ENCODE results near the gene TRIP6. TPM values are rescaled to one million over a fixed set of nuclear protein-coding genes. Genes with fewer than 3 reads are reported as not detected.

The TRIP6 gene
- total RNA-seq, 1 experiment from 2014 or later: 3.2 TPM

- CTCF ChIA-PET: no interaction called here
- ATAC-seq: no peak
- no peak for DNase-seq (ENCODE audit: low read depth, low spot score)
- no peaks in the 10 kb centered on the region for H3K9me3 ChIP-seq (ENCODE audit: control insufficient read depth, insufficient read depth, low read depth, low read length)
- intact Hi-C loops (cut with micrococcal nuclease; ENCODE audit: unreplicated experiment): no loop called here
- TF ChIP-seq, protein P1, sequence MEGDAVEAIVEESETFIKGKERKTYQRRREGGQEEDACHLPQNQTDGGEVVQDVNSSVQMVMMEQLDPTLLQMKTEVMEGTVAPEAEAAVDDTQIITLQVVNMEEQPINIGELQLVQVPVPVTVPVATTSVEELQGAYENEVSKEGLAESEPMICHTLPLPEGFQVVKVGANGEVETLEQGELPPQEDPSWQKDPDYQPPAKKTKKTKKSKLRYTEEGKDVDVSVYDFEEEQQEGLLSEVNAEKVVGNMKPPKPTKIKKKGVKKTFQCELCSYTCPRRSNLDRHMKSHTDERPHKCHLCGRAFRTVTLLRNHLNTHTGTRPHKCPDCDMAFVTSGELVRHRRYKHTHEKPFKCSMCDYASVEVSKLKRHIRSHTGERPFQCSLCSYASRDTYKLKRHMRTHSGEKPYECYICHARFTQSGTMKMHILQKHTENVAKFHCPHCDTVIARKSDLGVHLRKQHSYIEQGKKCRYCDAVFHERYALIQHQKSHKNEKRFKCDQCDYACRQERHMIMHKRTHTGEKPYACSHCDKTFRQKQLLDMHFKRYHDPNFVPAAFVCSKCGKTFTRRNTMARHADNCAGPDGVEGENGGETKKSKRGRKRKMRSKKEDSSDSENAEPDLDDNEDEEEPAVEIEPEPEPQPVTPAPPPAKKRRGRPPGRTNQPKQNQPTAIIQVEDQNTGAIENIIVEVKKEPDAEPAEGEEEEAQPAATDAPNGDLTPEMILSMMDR (IDR thresholded peaks at IDR 0.05): no peak
- no peak for TF ChIP-seq POLR2AphosphoS5 (IDR thresholded peaks at IDR 0.05; ENCODE audit: low read depth, low read length)
- BruUV-seq (replicated peaks): no TSS peak
- H3K27me3 ChIP-seq (ENCODE audit: control insufficient read depth, insufficient read depth, low read length): no peaks in the 10 kb centered on the region
- peaks cover 8% of the 10 kb centered on the region for H3K36me3 ChIP-seq (ENCODE audit: control insufficient read depth, insufficient read depth, low read length)
- POLR2A ChIA-PET: interaction anchor here (0.6 kb wide), 1 partner anchor 10 kb away, joined by 20 read pairs; no protein-coding TSS in a partner anchor
- H3K27ac ChIP-seq (ENCODE audit: low read length): no peak overlapping the region
- in situ Hi-C loops (cut with HindIII; ENCODE audit: low pct_unique_long_range_greater_than_20kb, low sequenced_read_pairs): no loop called here
- H3K4me1 ChIP-seq (ENCODE audit: control insufficient read depth, insufficient read depth, low read length): peaks cover 8% of the 10 kb centered on the region
- no peak overlapping the region for H3K4me3 ChIP-seq (ENCODE audit: low read depth in 2 of 2, low read length in 2 of 2)
Observed at GRCh38 chr7:100879685-100880261, 12.6 kb downstream of the TRIP6 start.

- H3K4me1 ChIP-seq (ENCODE audit: control insufficient read depth, insufficient read depth, low read length): peaks cover 8% of the 10 kb centered on the region
- peaks cover 10% of the 10 kb centered on the region for H3K36me3 ChIP-seq (ENCODE audit: control insufficient read depth, insufficient read depth, low read length)
- in situ Hi-C loops (cut with HindIII; ENCODE audit: low pct_unique_long_range_greater_than_20kb, low sequenced_read_pairs): no loop called here
- ChIA-PET POLR2A (interaction anchor here (0.6 kb wide), 1 partner anchor 11 kb away, joined by 20 read pairs; no protein-coding TSS in a partner anchor), CTCF (no interaction called here)
- H3K9me3 ChIP-seq (ENCODE audit: control insufficient read depth, insufficient read depth, low read depth, low read length): no peaks in the 10 kb centered on the region
- no peak overlapping the region for H3K27ac ChIP-seq (ENCODE audit: low read length)
- no peak overlapping the region for H3K4me3 ChIP-seq (ENCODE audit: low read depth in 2 of 2, low read length in 2 of 2)
- BruUV-seq (replicated peaks): no TSS peak
- DNase-seq (ENCODE audit: low read depth, low spot score) (no peak), ATAC-seq (no peak)
- intact Hi-C loops (cut with micrococcal nuclease; ENCODE audit: unreplicated experiment): no loop called here
- TF ChIP-seq REST (IDR thresholded peaks at IDR 0.05; ENCODE audit: insufficient read depth in 1 of 2, low read depth in 2 of 2, low read length in 1 of 2) (no peak), TCF7L2 (IDR thresholded peaks at IDR 0.05; ENCODE audit: low read depth, low read length) (no peak), POLR2AphosphoS5 (IDR thresholded peaks at IDR 0.05; ENCODE audit: low read depth, low read length) (no peak), SIN3A (IDR thresholded peaks at IDR 0.05; ENCODE audit: borderline replicate concordance, insufficient read depth, low read depth, low read length) (no peak)
- TF ChIP-seq, protein P1 (IDR thresholded peaks at IDR 0.05): no peak
- H3K27me3 ChIP-seq (ENCODE audit: control insufficient read depth, insufficient read depth, low read length): no peaks in the 10 kb centered on the region
Observed at GRCh38 chr7:100880645-100881044, 13.5 kb downstream of the TRIP6 start.

Measured in Panc1 (cell line).